A673 (cell line): ENCODE data around the gene SMKR1. TPM values are rescaled to one million over a fixed set of nuclear protein-coding genes. Genes with fewer than 3 reads are reported as not detected.
"Not testable (repeated sequence)": the region's sequence is repeated elsewhere in the genome, so short reads cannot be mapped to it uniquely, and the experiment has no call there.

ENCODE experiments used
- BruUV-seq: library from RNA; stranded (reverse); fragments of 400-500 nt; replicated peaks from 2 replicates; lab custom pipeline; 2021; lab: Mats Ljungman, UMichigan
- CTCF ChIA-PET: fragments of 300-600 bp; sonication (Branson Sonifier 250); formaldehyde crosslinking; loops from one replicate; lab custom pipeline; 2022; ENCODE audit warnings: antibody characterized with exemption; lab: Charles Lee
- POLR2A ChIA-PET: fragments of 300-600 bp; sonication (Branson Sonifier 250); formaldehyde crosslinking; loops from one replicate; lab custom pipeline; 2022; ENCODE audit warnings: antibody characterized with exemption; ENCODE audit not compliant: low non-redundant PET; lab: Charles Lee
- DNase-seq: peaks from one replicate; pipeline ENCODE4 v3.0.0-alpha.2; 2015; ENCODE audit warnings: low spot score
- H3K27ac ChIP-seq: fragments of 200-600 bp; sonication (generic); 2 replicates; pipeline ENCODE4 v1.5.1; 2016; ENCODE audit warnings: mixed run types, low read depth, mild to moderate bottlenecking, mixed read lengths, antibody characterized with exemption, low read length; ENCODE audit not compliant: poor library complexity, severe bottlenecking
- H3K27me3 ChIP-seq: fragments of 200-600 bp; sonication (generic); replicated peaks from 2 replicates; pipeline ENCODE4 v1.6.1; 2017; ENCODE audit warnings: mixed run types, low read depth, mild to moderate bottlenecking, mixed read lengths, antibody characterized with exemption, low read length; ENCODE audit not compliant: insufficient read depth, poor library complexity
- H3K36me3 ChIP-seq: fragments of 200-600 bp; sonication (generic); 2 replicates; pipeline ENCODE4 v1.6.1; 2016; ENCODE audit warnings: mixed run types, mild to moderate bottlenecking, mixed read lengths, antibody characterized with exemption, low read length; ENCODE audit not compliant: insufficient read depth, poor library complexity, severe bottlenecking
- H3K4me1 ChIP-seq: fragments of 200-600 bp; sonication (generic); 2 replicates; pipeline ENCODE4 v1.6.1; 2017; ENCODE audit warnings: mixed run types, mild to moderate bottlenecking, mixed read lengths, antibody characterized with exemption, low read length; ENCODE audit not compliant: insufficient read depth, poor library complexity, severe bottlenecking
- H3K4me3 ChIP-seq: fragments of 200-600 bp; sonication (generic); 2 replicates; pipeline ENCODE4 v1.5.1; 2016; ENCODE audit warnings: low read depth, mixed run types, mild to moderate bottlenecking, mixed read lengths, low read length; ENCODE audit not compliant: poor library complexity, severe bottlenecking
- H3K9me3 ChIP-seq: fragments of 200-600 bp; sonication (generic); 2 replicates; pipeline ENCODE4 v1.6.1; 2016; ENCODE audit warnings: mixed run types, low read depth, mild to moderate bottlenecking, mixed read lengths, antibody characterized with exemption, low read length; ENCODE audit not compliant: poor library complexity, severe bottlenecking
- EZH2 ChIP-seq: fragments of 200-600 bp; sonication (generic); IDR thresholded peaks from 2 replicates; pipeline ENCODE4 v1.6.1; 2017; ENCODE audit warnings: borderline replicate concordance, low read depth, mild to moderate bottlenecking, mixed read lengths, antibody characterized with exemption, low read length; ENCODE audit not compliant: poor library complexity, severe bottlenecking
- intact Hi-C: fragments of 100-400 bp; cut with micrococcal nuclease; formaldehyde crosslinking; loops from one replicate; pipeline ENCODE4 v1.10.0; 2022; ENCODE audit not compliant: unreplicated experiment
- total RNA-seq: library from RNA; stranded (reverse); gene quantifications from 2 replicates; pipeline ENCODE4 v1.2.3, GENCODE V29; 2021
- TF ChIP-seq, protein P1 (sequence below): fragments of 300-800, 200-600 bp; sonication (generic); conservative IDR thresholded peaks from 2 replicates; pipeline ENCODE4 v1.5.1; 2017; ENCODE audit warnings: low read depth, mild to moderate bottlenecking, antibody characterized with exemption, low read length, moderate library complexity, mixed read lengths

Gene SMKR1
- total RNA-seq, 1 experiment from 2014 or later = 1.5 TPM

DNA sequence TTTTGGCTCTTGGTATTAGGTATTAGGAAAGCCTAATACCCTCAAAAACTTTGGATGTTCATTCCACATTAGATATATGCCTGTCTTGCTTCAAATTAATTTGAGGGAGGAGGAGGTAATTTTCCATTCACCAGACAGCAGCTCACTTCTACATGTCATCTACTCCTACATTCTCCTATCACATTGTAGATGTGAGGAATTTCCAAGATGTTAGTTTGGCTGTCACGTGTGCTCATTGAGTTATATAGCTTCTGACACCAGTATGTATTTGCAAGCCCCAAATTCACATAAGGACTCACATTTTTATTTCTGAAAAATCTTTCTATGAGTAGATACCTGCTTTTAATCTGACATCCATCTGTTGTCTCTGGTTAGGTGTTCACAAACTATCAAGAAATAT is 22.5 kb upstream of the SMKR1 start:
- intact Hi-C loops = loop anchor here (10.0 kb wide), 1 partner anchor 165 kb away; no protein-coding TSS in a partner anchor
- Histone ChIP-seq H3K27me3 (no peaks in the 10 kb centered on the region), H3K27ac (no peak overlapping the region), H3K4me1 (no peaks in the 10 kb centered on the region), H3K36me3 (no peaks in the 10 kb centered on the region), H3K4me3 (no peak overlapping the region), H3K9me3 (no peaks in the 10 kb centered on the region)
- CTCF ChIA-PET = no interaction called here
- TF ChIP-seq, protein P1, sequence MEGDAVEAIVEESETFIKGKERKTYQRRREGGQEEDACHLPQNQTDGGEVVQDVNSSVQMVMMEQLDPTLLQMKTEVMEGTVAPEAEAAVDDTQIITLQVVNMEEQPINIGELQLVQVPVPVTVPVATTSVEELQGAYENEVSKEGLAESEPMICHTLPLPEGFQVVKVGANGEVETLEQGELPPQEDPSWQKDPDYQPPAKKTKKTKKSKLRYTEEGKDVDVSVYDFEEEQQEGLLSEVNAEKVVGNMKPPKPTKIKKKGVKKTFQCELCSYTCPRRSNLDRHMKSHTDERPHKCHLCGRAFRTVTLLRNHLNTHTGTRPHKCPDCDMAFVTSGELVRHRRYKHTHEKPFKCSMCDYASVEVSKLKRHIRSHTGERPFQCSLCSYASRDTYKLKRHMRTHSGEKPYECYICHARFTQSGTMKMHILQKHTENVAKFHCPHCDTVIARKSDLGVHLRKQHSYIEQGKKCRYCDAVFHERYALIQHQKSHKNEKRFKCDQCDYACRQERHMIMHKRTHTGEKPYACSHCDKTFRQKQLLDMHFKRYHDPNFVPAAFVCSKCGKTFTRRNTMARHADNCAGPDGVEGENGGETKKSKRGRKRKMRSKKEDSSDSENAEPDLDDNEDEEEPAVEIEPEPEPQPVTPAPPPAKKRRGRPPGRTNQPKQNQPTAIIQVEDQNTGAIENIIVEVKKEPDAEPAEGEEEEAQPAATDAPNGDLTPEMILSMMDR = no peak
- no peak for TF ChIP-seq EZH2
- BruUV-seq = no TSS peak
- POLR2A ChIA-PET = interaction anchor here (0.6 kb wide), 1 partner anchor 267 kb away, joined by 19 read pairs; no protein-coding TSS in a partner anchor
- no peak for DNase-seq

- Histone ChIP-seq H3K27ac (no peak overlapping the region), H3K36me3 (no peaks in the 10 kb centered on the region), H3K27me3 (no peaks in the 10 kb centered on the region), H3K9me3 (no peaks in the 10 kb centered on the region), H3K4me3 (no peak overlapping the region), H3K4me1 (no peaks in the 10 kb centered on the region)
- ChIA-PET CTCF (no interaction called here), POLR2A (no interaction called here)
- no peak for TF ChIP-seq EZH2
- TF ChIP-seq, protein P1 = no peak
- no peak for DNase-seq
- no TSS peak for BruUV-seq
- intact Hi-C loops = no loop called here
These were observed 21.5 kb upstream of the SMKR1 start for GRCh38 chr7:129480674-129481363.

DNA sequence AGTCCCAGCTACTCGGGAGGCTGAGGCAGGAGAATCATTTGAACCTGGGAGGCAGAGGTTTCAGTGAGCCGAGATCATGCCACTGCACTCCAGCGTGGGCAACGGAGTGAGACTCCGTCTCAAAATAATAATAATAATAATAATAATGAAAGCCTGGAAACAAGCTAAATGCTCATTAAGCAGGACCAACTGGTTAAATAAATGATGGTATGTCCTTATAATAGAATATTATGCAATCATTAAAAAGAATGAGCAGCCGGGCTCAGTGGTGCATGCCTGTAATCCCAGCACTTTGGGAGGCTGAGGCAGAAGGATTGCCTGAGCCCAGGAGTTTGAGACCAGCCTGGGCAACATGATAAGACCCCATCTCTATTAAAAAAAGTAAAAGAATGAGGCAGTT is 21.0 kb upstream of the SMKR1 start:
- H3K4me1 ChIP-seq, DNase-seq, H3K4me3 ChIP-seq, H3K27ac ChIP-seq, H3K27me3 ChIP-seq, BruUV-seq, POLR2A ChIA-PET, intact Hi-C loops, CTCF ChIA-PET, H3K36me3 ChIP-seq, H3K9me3 ChIP-seq: not testable (repeated sequence)

DNA sequence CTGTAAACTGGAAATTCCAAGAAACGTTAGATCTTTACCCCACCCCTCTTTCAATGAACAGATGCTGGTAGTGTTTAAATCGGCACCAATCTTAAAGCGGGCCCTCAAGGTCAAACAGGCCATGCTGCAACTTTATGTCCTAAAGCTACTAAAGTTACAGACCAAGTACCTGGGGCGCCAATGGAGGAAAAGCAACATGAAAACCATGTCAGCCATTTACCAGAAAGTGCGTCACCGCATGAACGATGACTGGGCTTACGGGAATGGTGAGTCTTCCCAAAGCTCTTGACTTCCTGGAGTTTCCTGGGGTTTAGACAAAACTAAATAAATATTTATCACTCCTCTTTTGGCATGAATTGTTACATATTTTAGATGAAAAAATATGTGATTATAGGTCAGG is 19.6 kb upstream of the SMKR1 start:
- CTCF ChIA-PET = interaction anchor here (0.5 kb wide), 1 partner anchor 65 kb away, joined by 5 read pairs; no protein-coding TSS in a partner anchor
- DNase-seq = no peak
- Histone ChIP-seq H3K27ac (no peak overlapping the region), H3K27me3 (no peaks in the 10 kb centered on the region), H3K9me3 (no peaks in the 10 kb centered on the region), H3K4me3 (no peak overlapping the region), H3K4me1 (no peaks in the 10 kb centered on the region), H3K36me3 (no peaks in the 10 kb centered on the region)
- BruUV-seq = no TSS peak
- POLR2A ChIA-PET = no interaction called here
- intact Hi-C loops = no loop called here
- no peak for TF ChIP-seq EZH2
- TF ChIP-seq, protein P1 = no peak
